Spleen (tissue), 11 donors: ENCODE measurements around the gene DNAH14. TPM values are rescaled to one million over a fixed set of nuclear protein-coding genes. Genes with fewer than 3 reads are reported as not detected.
"Not testable (repeated sequence)": the region's sequence is repeated elsewhere in the genome, so short reads cannot be mapped to it uniquely, and the experiment has no call there.

Experiments used
- DNase-seq: peaks from one replicate; pipeline ENCODE4 v3.0.0-alpha.2; 2020
- H3K27ac ChIP-seq, 8 donors: fragments of 200-600 bp; sonication (generic) in 7 of 8; 1 replicate in 4 of 8; 2 replicates in 4 of 8; pipeline versions ENCODE4 v1.5.0 to v1.8.0; 2016 to 2021; ENCODE audit warnings: inconsistent platforms in 4 of 8, mild to moderate bottlenecking in 4 of 8, moderate library complexity in 1 of 8
- H3K27me3 ChIP-seq, 7 donors: fragments of 200-600 bp; sonication (generic) in 6 of 7; replicated peaks in 1 of 7; 1 replicate in 4 of 7; 2 replicates in 3 of 7; pipeline versions ENCODE4 v1.5.0 to v1.8.0; 2016 to 2021; ENCODE audit warnings: inconsistent platforms in 3 of 7, mild to moderate bottlenecking in 1 of 7
- H3K36me3 ChIP-seq, 6 donors: fragments of 200-600 bp; sonication (generic) in 5 of 6; 1 replicate in 4 of 6; 2 replicates in 2 of 6; pipeline versions ENCODE4 v1.5.0 to v1.8.0; 2016 to 2021; ENCODE audit warnings: inconsistent platforms in 2 of 6
- H3K4me1 ChIP-seq, 6 donors: fragments of 200-600 bp; sonication (generic) in 5 of 6; 1 replicate in 3 of 6; 2 replicates in 3 of 6; pipeline versions ENCODE4 v1.5.0 to v1.8.0; 2016 to 2021; ENCODE audit warnings: inconsistent platforms in 3 of 6
- H3K4me3 ChIP-seq, 8 donors: fragments of 200-600 bp; sonication (generic) in 7 of 8; 1 replicate in 4 of 8; 2 replicates in 4 of 8; pipeline versions ENCODE4 v1.5.0 to v1.8.0; 2016 to 2021; ENCODE audit warnings: inconsistent platforms in 4 of 8, mild to moderate bottlenecking in 4 of 8, moderate library complexity in 2 of 8
- H3K9me3 ChIP-seq, 8 donors: fragments of 200-600 bp; sonication (generic) in 7 of 8; 1 replicate in 4 of 8; 2 replicates in 4 of 8; pipeline versions ENCODE4 v1.5.0 to v1.8.0; 2016 to 2021; ENCODE audit warnings: inconsistent platforms in 4 of 8
- POLR2A ChIP-seq, 3 donors: fragments of 450-650 bp; IDR thresholded peaks; one replicate each; pipeline ENCODE4 v1.5.1; 2017; ENCODE audit warnings: antibody characterized with exemption in 3 of 3, mild to moderate bottlenecking in 1 of 3
- POLR2AphosphoS5 ChIP-seq, 3 donors: sonication (generic); formaldehyde crosslinking; IDR thresholded peaks; one replicate each; pipeline ENCODE4 v1.5.1; 2017; ENCODE audit warnings: antibody characterized with exemption in 3 of 3
- WGBS, 5 donors: extraction: QIAGEN DNeasy Blood & Tissue Kit in 3 of 5; methylation state at CpG; one replicate each; pipeline versions ENCODE4 v1.1.5 to v1.1.7; 2013 to 2018; 5-methylcytosine and 5-hydroxymethylcytosine counted together
- intact Hi-C: fragments of 100-400 bp; cut with DNase I; formaldehyde crosslinking; loops from one replicate; pipeline ENCODE4 v1.15.0; 2023; ENCODE audit warnings: low total_unique reads
- polyA plus RNA-seq, 3 donors: library from polyadenylated mRNA; stranded (reverse); fragments of 200-250 nt; gene quantifications; one replicate each; pipeline ENCODE4 v1.2.1, GENCODE V29; 2013
- total RNA-seq, 7 donors: library from RNA; depleted of rRNA in 3 of 7; stranded (reverse); fragments of >200 nt in 3 of 7; fragmentation: NEBNext Ultra II Directional in 4 of 7; extraction: Animal tissue kit (Norgen Biotek cat#: 25700) in 4 of 7; gene quantifications; one replicate each; pipeline versions ENCODE4 v1.1.0 to v1.2.1, GENCODE V29; 2016 to 2021
- TF ChIP-seq, protein P1 (sequence below), 11 experiments: fragments of 200-600 bp in 7 of 11; fragments of 450-650 bp in 4 of 11; sonication (generic) in 4 of 11; IDR thresholded peaks in 8 of 11; conservative IDR thresholded peaks in 3 of 11; 1 replicate in 7 of 11; 2 replicates in 4 of 11; pipeline versions ENCODE4 v1.4.0 to v1.8.0; 2016 to 2021; ENCODE audit warnings: antibody characterized with exemption in 11 of 11, inconsistent platforms in 4 of 11, mild to moderate bottlenecking in 1 of 11
- donor health status: healthy with polysubstance abuse.
- donor health status: DM: no; HTN: no; CAD: no; lungs with moderate emphysema.
- donor health status: DM: no; HTN: no; CAD: no.
- donor health status: Bipolar disorder and iron deficiency.
- donor health status: healthy.
- donor health status: DM: no; HTN: no; CAD: no.
- donor health status: DM: yes; HTN: yes; CAD: no.

DNAH14 gene
- total and polyA plus RNA-seq, 10 donors = 0.70 to 6.4 (median 4.8) TPM

GRCh38 chr1:225374996-225375395, 445.5 kb downstream of the DNAH14 start:
- intact Hi-C loops = no loop called here
- 89 to 93% (median 91%) methylated on average over 4 of the region's 4 CpGs for WGBS, 5 donors
- TF ChIP-seq, protein P1, sequence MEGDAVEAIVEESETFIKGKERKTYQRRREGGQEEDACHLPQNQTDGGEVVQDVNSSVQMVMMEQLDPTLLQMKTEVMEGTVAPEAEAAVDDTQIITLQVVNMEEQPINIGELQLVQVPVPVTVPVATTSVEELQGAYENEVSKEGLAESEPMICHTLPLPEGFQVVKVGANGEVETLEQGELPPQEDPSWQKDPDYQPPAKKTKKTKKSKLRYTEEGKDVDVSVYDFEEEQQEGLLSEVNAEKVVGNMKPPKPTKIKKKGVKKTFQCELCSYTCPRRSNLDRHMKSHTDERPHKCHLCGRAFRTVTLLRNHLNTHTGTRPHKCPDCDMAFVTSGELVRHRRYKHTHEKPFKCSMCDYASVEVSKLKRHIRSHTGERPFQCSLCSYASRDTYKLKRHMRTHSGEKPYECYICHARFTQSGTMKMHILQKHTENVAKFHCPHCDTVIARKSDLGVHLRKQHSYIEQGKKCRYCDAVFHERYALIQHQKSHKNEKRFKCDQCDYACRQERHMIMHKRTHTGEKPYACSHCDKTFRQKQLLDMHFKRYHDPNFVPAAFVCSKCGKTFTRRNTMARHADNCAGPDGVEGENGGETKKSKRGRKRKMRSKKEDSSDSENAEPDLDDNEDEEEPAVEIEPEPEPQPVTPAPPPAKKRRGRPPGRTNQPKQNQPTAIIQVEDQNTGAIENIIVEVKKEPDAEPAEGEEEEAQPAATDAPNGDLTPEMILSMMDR (IDR thresholded peaks at IDR 0.05 in 8 of 11, conservative IDR thresholded peaks at IDR 0.05 in 3 of 11) = no peak
- TF ChIP-seq POLR2A (IDR thresholded peaks at IDR 0.05) (no peak), POLR2AphosphoS5 (IDR thresholded peaks at IDR 0.05) (no peak)

DNA sequence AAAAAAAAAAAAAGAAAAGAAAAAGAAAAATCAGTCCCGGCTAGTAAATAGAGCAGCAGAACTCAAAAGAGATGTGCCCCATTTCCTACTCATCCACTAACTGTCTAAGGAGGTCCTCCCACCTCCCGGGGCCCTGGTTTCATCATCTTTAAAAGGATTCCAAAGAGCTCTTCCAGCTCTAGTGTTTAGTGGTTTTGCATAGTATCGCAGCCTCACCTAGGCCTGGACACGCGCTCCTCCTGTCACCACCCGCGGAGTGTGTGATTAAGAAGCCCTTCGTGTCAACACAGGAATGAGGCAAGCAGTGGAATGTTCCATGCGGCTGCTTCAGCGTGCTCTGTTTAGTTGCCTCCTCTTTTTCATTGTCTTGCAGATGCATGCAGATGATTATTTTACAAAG, 449.4 kb downstream of the DNAH14 start:
- Histone ChIP-seq H3K9me3 (no peaks in the 10 kb centered on the region), H3K4me3 (no peak overlapping the region), H3K36me3 (peaks cover 0 to 7% (median 0%) of the 10 kb centered on the region in 6 donors), H3K27ac (no peak overlapping the region), H3K4me1 (no peaks in the 10 kb centered on the region), H3K27me3 (no peaks in the 10 kb centered on the region)
- 66 to 73% (median 70%) methylated on average over 10 of the region's 10 CpGs for WGBS, 5 donors
- no peak for DNase-seq
- intact Hi-C loops = no loop called here
- TF ChIP-seq POLR2A (IDR thresholded peaks at IDR 0.05) (no peak), POLR2AphosphoS5 (IDR thresholded peaks at IDR 0.05) (no peak)
- TF ChIP-seq, protein P1 (IDR thresholded peaks at IDR 0.05 in 8 of 11, conservative IDR thresholded peaks at IDR 0.05 in 3 of 11) = no peak

More at GRCh38 chr1:225374996-225375395, 445.5 kb downstream of the DNAH14 start:
- Histone ChIP-seq H3K27ac (no peak overlapping the region), H3K27me3 (no peaks in the 10 kb centered on the region), H3K36me3 (no peaks in the 10 kb centered on the region), H3K4me1 (no peaks in the 10 kb centered on the region), H3K4me3 (no peak overlapping the region), H3K9me3 (no peaks in the 10 kb centered on the region)
- no peak for DNase-seq

GRCh38 chr1:225380691-225381090, 451.2 kb downstream of the DNAH14 start:
- H3K36me3 ChIP-seq = peaks cover 0 to 9% (median 0%) of the 10 kb centered on the region in 6 donors
- no peak for DNase-seq
- H3K9me3 ChIP-seq = no peaks in the 10 kb centered on the region
- WGBS, 5 donors = 93 to 98% (median 97%) methylated on average over 1 of the region's 1 CpG
- intact Hi-C loops = no loop called here
- TF ChIP-seq POLR2A (IDR thresholded peaks at IDR 0.05) (no peak), POLR2AphosphoS5 (IDR thresholded peaks at IDR 0.05) (no peak)
- TF ChIP-seq, protein P1 (IDR thresholded peaks at IDR 0.05 in 8 of 11, conservative IDR thresholded peaks at IDR 0.05 in 3 of 11) = no peak
- no peak overlapping the region for H3K27ac ChIP-seq
- H3K4me1 ChIP-seq = no peaks in the 10 kb centered on the region
- H3K27me3 ChIP-seq = no peaks in the 10 kb centered on the region
- no peak overlapping the region for H3K4me3 ChIP-seq

GRCh38 chr1:225386860-225387259, 457.4 kb downstream of the DNAH14 start:
- H3K27ac ChIP-seq, intact Hi-C loops, DNase-seq, H3K9me3 ChIP-seq, H3K4me1 ChIP-seq, H3K4me3 ChIP-seq, H3K27me3 ChIP-seq: not testable (repeated sequence)
- 95 to 100% (median 98%) methylated on average over 3 of the region's 3 CpGs for WGBS, 5 donors
- peaks cover 0 to 29% (median 0%) of the 10 kb centered on the region in 6 donors for H3K36me3 ChIP-seq

DNA sequence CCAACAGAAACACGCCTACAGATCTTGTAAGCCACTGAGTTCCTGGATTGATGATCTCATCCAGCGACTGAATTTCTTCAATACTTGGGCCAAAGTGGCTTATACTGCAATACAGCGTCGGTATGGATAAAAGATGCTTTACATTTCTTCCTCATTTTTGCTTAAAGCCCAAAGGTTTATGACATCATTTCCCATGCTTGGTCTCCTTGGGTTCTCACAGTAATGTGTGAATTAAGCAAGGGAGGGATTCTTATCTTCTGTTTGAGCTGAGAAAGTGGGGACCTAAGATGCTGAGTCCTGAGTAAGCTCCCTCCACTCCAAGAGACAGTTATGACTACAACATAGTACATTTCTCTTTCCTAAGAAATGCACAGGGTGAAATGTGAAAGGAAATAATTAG, 458.9 kb downstream of the DNAH14 start:
- WGBS, 5 donors = 64 to 81% (median 68%) methylated on average over 4 of the region's 4 CpGs
- Histone ChIP-seq H3K27me3 (no peaks in the 10 kb centered on the region), H3K4me1 (no peaks in the 10 kb centered on the region), H3K27ac (no peak overlapping the region), H3K9me3 (no peaks in the 10 kb centered on the region), H3K36me3 (peaks cover 0 to 34% (median 0%) of the 10 kb centered on the region in 6 donors), H3K4me3 (no peak overlapping the region)
- TF ChIP-seq POLR2A (IDR thresholded peaks at IDR 0.05) (no peak), POLR2AphosphoS5 (IDR thresholded peaks at IDR 0.05) (no peak)
- TF ChIP-seq, protein P1 (IDR thresholded peaks at IDR 0.05 in 8 of 11, conservative IDR thresholded peaks at IDR 0.05 in 3 of 11) = no peak
- intact Hi-C loops = no loop called here
- no peak for DNase-seq
